Testis (tissue), 2 donors: ENCODE measurements around the gene SCLY.

Experiments used
- POLR2A ChIP-seq: fragments of 450-650 bp; IDR thresholded peaks from one replicate; pipeline ENCODE4 v1.6.1; 2017; ENCODE audit warnings: antibody characterized with exemption, mild to moderate bottlenecking, moderate library complexity
- TF ChIP-seq, protein P1 (sequence below), 3 experiments: fragments of 450-650 bp in 2 of 3; fragments of 200-600 bp in 1 of 3; sonication (generic) in 1 of 3; IDR thresholded peaks; one replicate each; pipeline ENCODE4 v1.5.1; 2016 to 2019; ENCODE audit warnings: antibody characterized with exemption in 3 of 3, mild to moderate bottlenecking in 2 of 3, moderate library complexity in 1 of 3

- no peak for TF ChIP-seq POLR2A
- TF ChIP-seq, protein P1, sequence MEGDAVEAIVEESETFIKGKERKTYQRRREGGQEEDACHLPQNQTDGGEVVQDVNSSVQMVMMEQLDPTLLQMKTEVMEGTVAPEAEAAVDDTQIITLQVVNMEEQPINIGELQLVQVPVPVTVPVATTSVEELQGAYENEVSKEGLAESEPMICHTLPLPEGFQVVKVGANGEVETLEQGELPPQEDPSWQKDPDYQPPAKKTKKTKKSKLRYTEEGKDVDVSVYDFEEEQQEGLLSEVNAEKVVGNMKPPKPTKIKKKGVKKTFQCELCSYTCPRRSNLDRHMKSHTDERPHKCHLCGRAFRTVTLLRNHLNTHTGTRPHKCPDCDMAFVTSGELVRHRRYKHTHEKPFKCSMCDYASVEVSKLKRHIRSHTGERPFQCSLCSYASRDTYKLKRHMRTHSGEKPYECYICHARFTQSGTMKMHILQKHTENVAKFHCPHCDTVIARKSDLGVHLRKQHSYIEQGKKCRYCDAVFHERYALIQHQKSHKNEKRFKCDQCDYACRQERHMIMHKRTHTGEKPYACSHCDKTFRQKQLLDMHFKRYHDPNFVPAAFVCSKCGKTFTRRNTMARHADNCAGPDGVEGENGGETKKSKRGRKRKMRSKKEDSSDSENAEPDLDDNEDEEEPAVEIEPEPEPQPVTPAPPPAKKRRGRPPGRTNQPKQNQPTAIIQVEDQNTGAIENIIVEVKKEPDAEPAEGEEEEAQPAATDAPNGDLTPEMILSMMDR (IDR thresholded peaks at IDR 0.05): no peak
Measured at GRCh38 chr2:238075397-238075796, 14.6 kb downstream of the SCLY start.
